GM12873 (cell line): ENCODE measurements around the gene PDE5A.

ENCODE experiments used
- CTCF ChIP-seq: IDR thresholded peaks from 2 replicates; pipeline ENCODE4 v1.5.1; 2012; ENCODE audit warnings: low read depth, mild to moderate bottlenecking, moderate library complexity, low read length, control low read depth; ENCODE audit not compliant: insufficient read depth; ENCODE audit errors: missing control alignments

The PDE5A gene

GRCh38 chr4:119656342-119656741 is 27.7 kb upstream of the PDE5A start:
- no peak for TF ChIP-seq CTCF

GRCh38 chr4:119655111-119655837 is 26.7 kb upstream of the PDE5A start:
- no peak for TF ChIP-seq CTCF

GRCh38 chr4:119653990-119654389 is 25.4 kb upstream of the PDE5A start:
- TF ChIP-seq CTCF = no peak

- no peak for TF ChIP-seq CTCF
Observed at GRCh38 chr4:119652998-119653397, 24.4 kb upstream of the PDE5A start.

- TF ChIP-seq CTCF = no peak
Observed at GRCh38 chr4:119648398-119648797, 19.8 kb upstream of the PDE5A start.

- no peak for TF ChIP-seq CTCF
Observed at GRCh38 chr4:119647558-119647957, 19.0 kb upstream of the PDE5A start.

- no peak for TF ChIP-seq CTCF
Observed at GRCh38 chr4:119646347-119647071, 17.9 kb upstream of the PDE5A start.
